Spleen (tissue), 11 donors: ENCODE measurements around the gene CCDC102B. TPM values are rescaled to one million over a fixed set of nuclear protein-coding genes. Genes with fewer than 3 reads are reported as not detected.

ENCODE experiments used
- DNase-seq: peaks from one replicate; pipeline ENCODE4 v3.0.0-alpha.2; 2020
- H3K27ac ChIP-seq, 8 donors: fragments of 200-600 bp; sonication (generic) in 7 of 8; 1 replicate in 4 of 8; 2 replicates in 4 of 8; pipeline versions ENCODE4 v1.5.0 to v1.8.0; 2016 to 2021; ENCODE audit warnings: inconsistent platforms in 4 of 8, mild to moderate bottlenecking in 4 of 8, moderate library complexity in 1 of 8
- H3K27me3 ChIP-seq, 7 donors: fragments of 200-600 bp; sonication (generic) in 6 of 7; replicated peaks in 1 of 7; 1 replicate in 4 of 7; 2 replicates in 3 of 7; pipeline versions ENCODE4 v1.5.0 to v1.8.0; 2016 to 2021; ENCODE audit warnings: inconsistent platforms in 3 of 7, mild to moderate bottlenecking in 1 of 7
- H3K36me3 ChIP-seq, 6 donors: fragments of 200-600 bp; sonication (generic) in 5 of 6; 1 replicate in 4 of 6; 2 replicates in 2 of 6; pipeline versions ENCODE4 v1.5.0 to v1.8.0; 2016 to 2021; ENCODE audit warnings: inconsistent platforms in 2 of 6
- H3K4me1 ChIP-seq, 6 donors: fragments of 200-600 bp; sonication (generic) in 5 of 6; 1 replicate in 3 of 6; 2 replicates in 3 of 6; pipeline versions ENCODE4 v1.5.0 to v1.8.0; 2016 to 2021; ENCODE audit warnings: inconsistent platforms in 3 of 6
- H3K4me3 ChIP-seq, 8 donors: fragments of 200-600 bp; sonication (generic) in 7 of 8; 1 replicate in 4 of 8; 2 replicates in 4 of 8; pipeline versions ENCODE4 v1.5.0 to v1.8.0; 2016 to 2021; ENCODE audit warnings: inconsistent platforms in 4 of 8, mild to moderate bottlenecking in 4 of 8, moderate library complexity in 2 of 8
- H3K9me3 ChIP-seq, 8 donors: fragments of 200-600 bp; sonication (generic) in 7 of 8; 1 replicate in 4 of 8; 2 replicates in 4 of 8; pipeline versions ENCODE4 v1.5.0 to v1.8.0; 2016 to 2021; ENCODE audit warnings: inconsistent platforms in 4 of 8
- POLR2A ChIP-seq, 3 donors: fragments of 450-650 bp; IDR thresholded peaks; one replicate each; pipeline ENCODE4 v1.5.1; 2017; ENCODE audit warnings: antibody characterized with exemption in 3 of 3, mild to moderate bottlenecking in 1 of 3
- POLR2AphosphoS5 ChIP-seq, 3 donors: sonication (generic); formaldehyde crosslinking; IDR thresholded peaks; one replicate each; pipeline ENCODE4 v1.5.1; 2017; ENCODE audit warnings: antibody characterized with exemption in 3 of 3
- WGBS, 5 donors: extraction: QIAGEN DNeasy Blood & Tissue Kit in 3 of 5; methylation state at CpG; one replicate each; pipeline versions ENCODE4 v1.1.5 to v1.1.7; 2013 to 2018; 5-methylcytosine and 5-hydroxymethylcytosine counted together
- intact Hi-C: fragments of 100-400 bp; cut with DNase I; formaldehyde crosslinking; loops from one replicate; pipeline ENCODE4 v1.15.0; 2023; ENCODE audit warnings: low total_unique reads
- polyA plus RNA-seq, 3 donors: library from polyadenylated mRNA; stranded (reverse); fragments of 200-250 nt; gene quantifications; one replicate each; pipeline ENCODE4 v1.2.1, GENCODE V29; 2013
- total RNA-seq, 7 donors: library from RNA; depleted of rRNA in 3 of 7; stranded (reverse); fragments of >200 nt in 3 of 7; fragmentation: NEBNext Ultra II Directional in 4 of 7; extraction: Animal tissue kit (Norgen Biotek cat#: 25700) in 4 of 7; gene quantifications; one replicate each; pipeline versions ENCODE4 v1.1.0 to v1.2.1, GENCODE V29; 2016 to 2021
- TF ChIP-seq, protein P1 (sequence below), 11 experiments: fragments of 200-600 bp in 7 of 11; fragments of 450-650 bp in 4 of 11; sonication (generic) in 4 of 11; IDR thresholded peaks in 8 of 11; conservative IDR thresholded peaks in 3 of 11; 1 replicate in 7 of 11; 2 replicates in 4 of 11; pipeline versions ENCODE4 v1.4.0 to v1.8.0; 2016 to 2021; ENCODE audit warnings: antibody characterized with exemption in 11 of 11, inconsistent platforms in 4 of 11, mild to moderate bottlenecking in 1 of 11
- donor health status: healthy with polysubstance abuse.
- donor health status: DM: no; HTN: no; CAD: no; lungs with moderate emphysema.
- donor health status: DM: no; HTN: no; CAD: no.
- donor health status: Bipolar disorder and iron deficiency.
- donor health status: healthy.
- donor health status: DM: no; HTN: no; CAD: no.
- donor health status: DM: yes; HTN: yes; CAD: no.

The CCDC102B gene
- total and polyA plus RNA-seq, 10 donors: 3.2 to 14.7 (median 7.0) TPM

DNA sequence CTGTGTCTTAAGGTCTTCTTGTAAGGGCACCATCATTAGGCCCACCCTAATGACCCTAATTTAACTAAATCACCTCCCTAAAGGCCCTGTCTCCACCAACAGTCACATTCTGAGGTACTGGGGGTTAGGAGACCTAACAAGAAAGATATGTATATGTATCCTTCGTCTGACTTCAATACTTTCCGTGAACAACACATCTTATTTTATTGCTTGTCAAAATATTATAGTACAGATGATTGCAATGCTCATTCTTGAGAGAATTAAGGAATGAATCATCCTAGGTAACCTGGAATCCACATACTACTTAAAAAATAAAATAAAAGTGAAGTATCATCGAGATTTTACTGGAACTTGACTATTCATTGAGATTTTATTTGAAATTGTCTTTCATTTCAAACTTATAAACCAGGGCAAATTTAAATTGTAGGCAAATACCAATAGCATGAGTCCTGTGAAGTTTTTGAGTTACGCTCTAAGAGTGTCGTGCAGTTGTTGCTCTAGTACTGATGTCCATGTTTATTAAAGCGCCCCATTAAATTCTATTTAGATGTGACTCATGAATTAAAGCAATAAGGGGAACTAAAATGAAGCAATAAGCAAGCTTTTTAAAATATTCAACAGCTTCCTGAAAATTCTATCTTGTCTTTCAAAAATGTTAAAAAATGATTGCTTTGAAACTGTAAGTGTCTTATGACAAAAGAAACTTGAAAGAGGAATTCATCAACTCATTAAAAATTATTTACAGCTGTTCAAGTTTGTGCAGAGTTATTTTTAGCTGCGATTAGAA lies 40.0 kb downstream of the CCDC102B start:
- DNase-seq: no peak
- intact Hi-C loops: no loop called here
- H3K27ac ChIP-seq: peak overlapping the region in 6 of 8 donors; percentile 27 to 52 (median 40)

GRCh38 chr18:68839701-68840100 lies 41.8 kb downstream of the CCDC102B start:
- Histone ChIP-seq H3K9me3 (no peaks in the 10 kb centered on the region), H3K27ac (no peak overlapping the region), H3K4me1 (peaks cover 0 to 18% (median 6%) of the 10 kb centered on the region in 6 donors), H3K36me3 (no peaks in the 10 kb centered on the region), H3K4me3 (no peak overlapping the region), H3K27me3 (no peaks in the 10 kb centered on the region)
- TF ChIP-seq POLR2A (IDR thresholded peaks at IDR 0.05) (no peak), POLR2AphosphoS5 (IDR thresholded peaks at IDR 0.05) (no peak)
- TF ChIP-seq, protein P1, sequence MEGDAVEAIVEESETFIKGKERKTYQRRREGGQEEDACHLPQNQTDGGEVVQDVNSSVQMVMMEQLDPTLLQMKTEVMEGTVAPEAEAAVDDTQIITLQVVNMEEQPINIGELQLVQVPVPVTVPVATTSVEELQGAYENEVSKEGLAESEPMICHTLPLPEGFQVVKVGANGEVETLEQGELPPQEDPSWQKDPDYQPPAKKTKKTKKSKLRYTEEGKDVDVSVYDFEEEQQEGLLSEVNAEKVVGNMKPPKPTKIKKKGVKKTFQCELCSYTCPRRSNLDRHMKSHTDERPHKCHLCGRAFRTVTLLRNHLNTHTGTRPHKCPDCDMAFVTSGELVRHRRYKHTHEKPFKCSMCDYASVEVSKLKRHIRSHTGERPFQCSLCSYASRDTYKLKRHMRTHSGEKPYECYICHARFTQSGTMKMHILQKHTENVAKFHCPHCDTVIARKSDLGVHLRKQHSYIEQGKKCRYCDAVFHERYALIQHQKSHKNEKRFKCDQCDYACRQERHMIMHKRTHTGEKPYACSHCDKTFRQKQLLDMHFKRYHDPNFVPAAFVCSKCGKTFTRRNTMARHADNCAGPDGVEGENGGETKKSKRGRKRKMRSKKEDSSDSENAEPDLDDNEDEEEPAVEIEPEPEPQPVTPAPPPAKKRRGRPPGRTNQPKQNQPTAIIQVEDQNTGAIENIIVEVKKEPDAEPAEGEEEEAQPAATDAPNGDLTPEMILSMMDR (IDR thresholded peaks at IDR 0.05 in 8 of 11, conservative IDR thresholded peaks at IDR 0.05 in 3 of 11): no peak
- intact Hi-C loops: no loop called here
- DNase-seq: no peak
- 66 to 81% (median 67%) methylated on average over 4 of the region's 4 CpGs for WGBS, 5 donors

More for the DNA sequence above, 40.0 kb downstream of the CCDC102B start:
- Histone ChIP-seq H3K4me1 (peaks cover 0 to 18% (median 6%) of the 10 kb centered on the region in 6 donors), H3K4me3 (no peak overlapping the region), H3K27me3 (no peaks in the 10 kb centered on the region), H3K36me3 (no peaks in the 10 kb centered on the region), H3K9me3 (no peaks in the 10 kb centered on the region)
- TF ChIP-seq POLR2AphosphoS5 (IDR thresholded peaks at IDR 0.05): no peak
- TF ChIP-seq POLR2A (IDR thresholded peaks at IDR 0.05): no peak
- TF ChIP-seq, protein P1 (IDR thresholded peaks at IDR 0.05 in 8 of 11, conservative IDR thresholded peaks at IDR 0.05 in 3 of 11): no peak
- 65 to 76% (median 66%) methylated on average over 7 of the region's 7 CpGs for WGBS, 5 donors

DNA sequence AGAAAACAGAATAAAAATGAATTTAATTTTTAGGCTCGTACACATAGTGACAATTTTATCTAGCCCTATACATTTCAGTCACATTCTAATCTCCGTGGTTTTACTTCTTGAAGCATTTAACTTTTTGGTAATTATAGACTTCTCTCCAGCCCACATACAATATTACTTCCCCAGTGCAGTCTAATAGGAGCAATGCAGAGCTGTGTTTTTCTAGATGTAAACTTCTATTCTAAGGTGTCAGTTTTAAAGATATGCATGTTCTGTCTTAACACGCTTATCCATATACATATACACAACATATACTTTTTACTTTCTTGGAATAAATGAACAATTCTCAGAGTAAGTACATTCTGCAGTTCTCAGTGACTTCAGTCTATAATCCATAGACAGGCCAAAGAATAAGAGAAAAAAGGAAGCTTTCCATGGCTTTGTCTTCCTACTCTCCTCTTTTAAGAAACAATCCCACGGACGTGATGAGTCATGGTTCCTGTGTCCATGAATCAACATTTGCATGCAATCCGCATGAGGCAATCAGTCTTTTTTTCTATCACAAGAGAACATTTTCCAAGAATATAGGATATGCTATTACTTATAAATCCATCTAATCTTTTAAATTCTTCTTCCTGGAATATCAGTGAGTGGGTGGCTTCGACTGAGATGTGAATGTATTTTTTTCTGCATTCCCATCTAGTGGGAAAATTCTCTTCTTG lies 42.8 kb downstream of the CCDC102B start:
- no peak for TF ChIP-seq POLR2AphosphoS5 (IDR thresholded peaks at IDR 0.05)
- TF ChIP-seq POLR2A (IDR thresholded peaks at IDR 0.05): no peak
- TF ChIP-seq, protein P1 (IDR thresholded peaks at IDR 0.05 in 8 of 11, conservative IDR thresholded peaks at IDR 0.05 in 3 of 11): no peak

GRCh38 chr18:68841301-68841700 lies 43.4 kb downstream of the CCDC102B start:
- Histone ChIP-seq H3K9me3 (no peaks in the 10 kb centered on the region), H3K36me3 (no peaks in the 10 kb centered on the region), H3K27ac (peak overlapping the region in 4 of 8 donors; percentile 28 to 40 (median 30)), H3K27me3 (no peaks in the 10 kb centered on the region), H3K4me1 (peaks cover 0 to 18% (median 6%) of the 10 kb centered on the region in 6 donors), H3K4me3 (no peak overlapping the region)
- intact Hi-C loops: no loop called here
- TF ChIP-seq POLR2A (IDR thresholded peaks at IDR 0.05): no peak
- no peak for TF ChIP-seq POLR2AphosphoS5 (IDR thresholded peaks at IDR 0.05)
- TF ChIP-seq, protein P1 (IDR thresholded peaks at IDR 0.05 in 8 of 11, conservative IDR thresholded peaks at IDR 0.05 in 3 of 11): no peak
- DNase-seq: no peak

More for the DNA sequence above, 42.8 kb downstream of the CCDC102B start:
- no peak overlapping the region for H3K4me3 ChIP-seq
- H3K27me3 ChIP-seq: no peaks in the 10 kb centered on the region
- no peaks in the 10 kb centered on the region for H3K36me3 ChIP-seq
- peak overlapping the region in 4 of 8 donors; percentile 6 to 40 (median 30) for H3K27ac ChIP-seq
- no peak for DNase-seq
- peaks cover 0 to 18% (median 6%) of the 10 kb centered on the region in 6 donors for H3K4me1 ChIP-seq
- intact Hi-C loops: no loop called here
- WGBS, 5 donors: 51 to 67% (median 53%) methylated on average over 7 of the region's 7 CpGs
- no peaks in the 10 kb centered on the region for H3K9me3 ChIP-seq
